Fibroblast of lung (primary cell): Measurements from ENCODE around the gene ACSS3.

Experiments used
- CTCF ChIP-seq, 2 donors: IDR thresholded peaks in 1 of 2; conservative IDR thresholded peaks in 1 of 2; 1 replicate in 1 of 2; 2 replicates in 1 of 2; pipeline ENCODE4 v1.5.1; 2011 to 2012; ENCODE audit warnings: low read length in 2 of 2, control low read depth in 1 of 2, inconsistent platforms in 1 of 2, low read depth in 1 of 2, mild to moderate bottlenecking in 1 of 2
- EZH2 ChIP-seq: IDR thresholded peaks from 2 replicates; pipeline ENCODE4 v1.5.1; 2012; ENCODE audit warnings: low read length, control low read depth, mild to moderate bottlenecking; ENCODE audit errors: missing control alignments

- no peak for TF ChIP-seq CTCF (conservative IDR thresholded peaks at IDR 0.05 in 1 of 2, IDR thresholded peaks at IDR 0.05 in 1 of 2; ENCODE audit: low read depth in 1 of 2, low read length in 2 of 2)
- no peak for TF ChIP-seq EZH2
Measured at GRCh38 chr12:81166790-81167189, 88.9 kb downstream of the ACSS3 start.
